ENCODE results near the gene B3GNT3. TPM values are rescaled to one million over a fixed set of nuclear protein-coding genes. Genes with fewer than 3 reads are reported as not detected.

The B3GNT3 gene
- total and polyA plus RNA-seq, 2 of the 13 experiments (the other 11 are each of a cell fraction or from before 2014, with no cell fraction given) = 0.86 to 4.0 TPM

DNA sequence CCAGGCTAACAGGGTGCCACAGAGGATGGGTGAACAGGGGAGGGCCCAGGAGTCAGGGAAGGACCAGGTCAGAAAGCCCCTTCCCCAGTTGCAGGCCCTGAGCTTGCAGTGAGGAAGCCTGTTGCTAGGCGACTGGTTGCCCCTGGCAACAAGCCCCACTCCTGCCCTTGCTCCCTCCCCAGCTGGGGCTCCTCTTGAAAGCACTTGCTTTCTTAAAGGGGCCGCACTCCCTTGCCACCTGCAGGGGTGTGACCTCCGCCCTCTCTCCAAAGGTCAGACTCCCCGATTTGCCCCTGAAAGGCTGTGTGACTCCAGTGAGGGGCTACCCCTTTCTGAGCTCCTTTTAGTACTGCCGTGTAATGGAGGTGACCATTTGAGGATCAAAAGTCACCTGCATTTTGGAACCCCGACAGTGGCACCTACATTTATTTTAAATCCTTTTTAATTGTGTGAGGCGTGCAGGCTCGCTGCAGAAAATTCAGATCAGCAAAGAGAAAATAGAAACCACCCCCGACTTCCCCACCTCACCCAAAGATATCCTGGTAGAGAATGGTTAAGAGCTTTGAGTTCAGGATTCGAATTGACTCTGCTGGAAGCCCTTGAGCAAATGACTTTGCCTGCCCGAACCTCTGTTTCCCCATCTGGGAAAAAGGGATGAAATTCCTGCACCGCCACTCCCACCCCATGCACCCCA, 38.8 kb upstream of the B3GNT3 start (continued):
- TF ChIP-seq RFX5 (IDR thresholded peaks at IDR 0.05; ENCODE audit: low read depth, low read length) = peak; percentile 91
- no peak for TF ChIP-seq MYC (CRISPR knock-in tag; IDR thresholded peaks at IDR 0.05; ENCODE audit: borderline replicate concordance)
- TF ChIP-seq MAFF (IDR thresholded peaks at IDR 0.05; ENCODE audit: low read depth, low read length) = no peak
- TF ChIP-seq ZNF768 (CRISPR knock-in tag; IDR thresholded peaks at IDR 0.05) = peak; percentile 40; the same call in 1 of the 2 replicates
- TF ChIP-seq MIXL1 (CRISPR knock-in tag; IDR thresholded peaks at IDR 0.05) = no peak
- TF ChIP-seq RFX3 (CRISPR knock-in tag; IDR thresholded peaks at IDR 0.05) = peak; percentile 69
- TF ChIP-seq NFE2 (CRISPR knock-in tag; IDR thresholded peaks at IDR 0.05) = no peak
- TF ChIP-seq, protein P1, sequence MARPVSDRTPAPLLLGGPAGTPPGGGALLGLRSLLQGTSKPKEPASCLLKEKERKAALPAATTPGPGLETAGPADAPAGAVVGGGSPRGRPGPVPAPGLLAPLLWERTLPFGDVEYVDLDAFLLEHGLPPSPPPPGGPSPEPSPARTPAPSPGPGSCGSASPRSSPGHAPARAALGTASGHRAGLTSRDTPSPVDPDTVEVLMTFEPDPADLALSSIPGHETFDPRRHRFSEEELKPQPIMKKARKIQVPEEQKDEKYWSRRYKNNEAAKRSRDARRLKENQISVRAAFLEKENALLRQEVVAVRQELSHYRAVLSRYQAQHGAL (CRISPR knock-in tag; IDR thresholded peaks at IDR 0.05; ENCODE audit: not compliant biosample characterization) = no peak
- TF ChIP-seq, protein P2, sequence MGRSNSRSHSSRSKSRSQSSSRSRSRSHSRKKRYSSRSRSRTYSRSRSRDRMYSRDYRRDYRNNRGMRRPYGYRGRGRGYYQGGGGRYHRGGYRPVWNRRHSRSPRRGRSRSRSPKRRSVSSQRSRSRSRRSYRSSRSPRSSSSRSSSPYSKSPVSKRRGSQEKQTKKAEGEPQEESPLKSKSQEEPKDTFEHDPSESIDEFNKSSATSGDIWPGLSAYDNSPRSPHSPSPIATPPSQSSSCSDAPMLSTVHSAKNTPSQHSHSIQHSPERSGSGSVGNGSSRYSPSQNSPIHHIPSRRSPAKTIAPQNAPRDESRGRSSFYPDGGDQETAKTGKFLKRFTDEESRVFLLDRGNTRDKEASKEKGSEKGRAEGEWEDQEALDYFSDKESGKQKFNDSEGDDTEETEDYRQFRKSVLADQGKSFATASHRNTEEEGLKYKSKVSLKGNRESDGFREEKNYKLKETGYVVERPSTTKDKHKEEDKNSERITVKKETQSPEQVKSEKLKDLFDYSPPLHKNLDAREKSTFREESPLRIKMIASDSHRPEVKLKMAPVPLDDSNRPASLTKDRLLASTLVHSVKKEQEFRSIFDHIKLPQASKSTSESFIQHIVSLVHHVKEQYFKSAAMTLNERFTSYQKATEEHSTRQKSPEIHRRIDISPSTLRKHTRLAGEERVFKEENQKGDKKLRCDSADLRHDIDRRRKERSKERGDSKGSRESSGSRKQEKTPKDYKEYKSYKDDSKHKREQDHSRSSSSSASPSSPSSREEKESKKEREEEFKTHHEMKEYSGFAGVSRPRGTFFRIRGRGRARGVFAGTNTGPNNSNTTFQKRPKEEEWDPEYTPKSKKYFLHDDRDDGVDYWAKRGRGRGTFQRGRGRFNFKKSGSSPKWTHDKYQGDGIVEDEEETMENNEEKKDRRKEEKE (IDR thresholded peaks at IDR 0.05) = no peak
- no peak for TF ChIP-seq MLLT10 (CRISPR knock-in tag; IDR thresholded peaks at IDR 0.05)
- no peak for TF ChIP-seq NR3C1 (CRISPR knock-in tag; IDR thresholded peaks at IDR 0.05)
- no peak for TF ChIP-seq TSC22D2 (CRISPR knock-in tag; IDR thresholded peaks at IDR 0.05; ENCODE audit: borderline replicate concordance)
- no peak for TF ChIP-seq ZNF552 (CRISPR knock-in tag; IDR thresholded peaks at IDR 0.05; ENCODE audit: borderline replicate concordance)
- TF ChIP-seq MYNN (CRISPR knock-in tag; IDR thresholded peaks at IDR 0.05; ENCODE audit: low read depth) = peak; percentile 66; the same call in 1 of the 2 replicates
- TF ChIP-seq, protein P3, sequence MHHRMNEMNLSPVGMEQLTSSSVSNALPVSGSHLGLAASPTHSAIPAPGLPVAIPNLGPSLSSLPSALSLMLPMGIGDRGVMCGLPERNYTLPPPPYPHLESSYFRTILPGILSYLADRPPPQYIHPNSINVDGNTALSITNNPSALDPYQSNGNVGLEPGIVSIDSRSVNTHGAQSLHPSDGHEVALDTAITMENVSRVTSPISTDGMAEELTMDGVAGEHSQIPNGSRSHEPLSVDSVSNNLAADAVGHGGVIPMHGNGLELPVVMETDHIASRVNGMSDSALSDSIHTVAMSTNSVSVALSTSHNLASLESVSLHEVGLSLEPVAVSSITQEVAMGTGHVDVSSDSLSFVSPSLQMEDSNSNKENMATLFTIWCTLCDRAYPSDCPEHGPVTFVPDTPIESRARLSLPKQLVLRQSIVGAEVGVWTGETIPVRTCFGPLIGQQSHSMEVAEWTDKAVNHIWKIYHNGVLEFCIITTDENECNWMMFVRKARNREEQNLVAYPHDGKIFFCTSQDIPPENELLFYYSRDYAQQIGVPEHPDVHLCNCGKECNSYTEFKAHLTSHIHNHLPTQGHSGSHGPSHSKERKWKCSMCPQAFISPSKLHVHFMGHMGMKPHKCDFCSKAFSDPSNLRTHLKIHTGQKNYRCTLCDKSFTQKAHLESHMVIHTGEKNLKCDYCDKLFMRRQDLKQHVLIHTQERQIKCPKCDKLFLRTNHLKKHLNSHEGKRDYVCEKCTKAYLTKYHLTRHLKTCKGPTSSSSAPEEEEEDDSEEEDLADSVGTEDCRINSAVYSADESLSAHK (CRISPR knock-in tag; IDR thresholded peaks at IDR 0.05; ENCODE audit: borderline replicate concordance) = no peak

Measured in HepG2 (cell line).